ENCODE data around the gene METTL25B. TPM values are rescaled to one million over a fixed set of nuclear protein-coding genes. Genes with fewer than 3 reads are reported as not detected.

METTL25B gene
- total RNA-seq, 1 donor from 2014 or later: 41.0 TPM

DNA sequence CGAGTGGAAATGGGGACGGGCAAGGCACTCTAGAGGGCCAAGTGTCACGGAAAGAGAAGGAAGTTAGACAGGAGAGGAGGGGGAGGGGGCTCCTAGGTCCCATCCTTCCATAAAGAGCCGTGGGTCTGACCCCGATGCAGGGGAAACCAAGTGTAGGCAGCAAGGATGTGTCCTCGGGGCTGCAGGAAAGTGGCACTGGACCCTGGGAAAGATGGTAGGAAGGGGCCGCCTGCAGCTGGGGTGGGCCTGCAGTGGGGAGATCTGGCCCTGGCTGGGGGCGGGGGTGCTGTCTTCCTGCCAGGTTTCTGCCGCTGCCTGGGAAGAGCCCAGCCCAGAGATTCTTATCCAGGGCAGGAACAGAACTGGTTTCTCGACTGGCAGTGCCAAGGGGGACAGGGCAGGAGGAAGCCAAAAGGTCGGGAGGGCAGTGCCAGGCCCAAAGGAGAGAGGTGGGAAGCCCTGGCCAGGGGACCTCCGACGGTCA lies 35.8 kb upstream of the METTL25B start:
- Histone ChIP-seq H3K4me1 (peaks cover 23% of the 10 kb centered on the region), H3K27me3 (ENCODE audit: low read depth) (peaks cover 50% of the 10 kb centered on the region), H3K9me3 (no peaks in the 10 kb centered on the region), H3K27ac (no peak overlapping the region), H3K36me3 (no peaks in the 10 kb centered on the region), H3K4me3 (no peak overlapping the region)
- TF ChIP-seq, protein P1, sequence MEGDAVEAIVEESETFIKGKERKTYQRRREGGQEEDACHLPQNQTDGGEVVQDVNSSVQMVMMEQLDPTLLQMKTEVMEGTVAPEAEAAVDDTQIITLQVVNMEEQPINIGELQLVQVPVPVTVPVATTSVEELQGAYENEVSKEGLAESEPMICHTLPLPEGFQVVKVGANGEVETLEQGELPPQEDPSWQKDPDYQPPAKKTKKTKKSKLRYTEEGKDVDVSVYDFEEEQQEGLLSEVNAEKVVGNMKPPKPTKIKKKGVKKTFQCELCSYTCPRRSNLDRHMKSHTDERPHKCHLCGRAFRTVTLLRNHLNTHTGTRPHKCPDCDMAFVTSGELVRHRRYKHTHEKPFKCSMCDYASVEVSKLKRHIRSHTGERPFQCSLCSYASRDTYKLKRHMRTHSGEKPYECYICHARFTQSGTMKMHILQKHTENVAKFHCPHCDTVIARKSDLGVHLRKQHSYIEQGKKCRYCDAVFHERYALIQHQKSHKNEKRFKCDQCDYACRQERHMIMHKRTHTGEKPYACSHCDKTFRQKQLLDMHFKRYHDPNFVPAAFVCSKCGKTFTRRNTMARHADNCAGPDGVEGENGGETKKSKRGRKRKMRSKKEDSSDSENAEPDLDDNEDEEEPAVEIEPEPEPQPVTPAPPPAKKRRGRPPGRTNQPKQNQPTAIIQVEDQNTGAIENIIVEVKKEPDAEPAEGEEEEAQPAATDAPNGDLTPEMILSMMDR (IDR thresholded peaks at IDR 0.05): no peak
- ATAC-seq: peak; percentile 27 to 34
- intact Hi-C loops (cut with DNase I): no loop called here
- no peak for DNase-seq

DNA sequence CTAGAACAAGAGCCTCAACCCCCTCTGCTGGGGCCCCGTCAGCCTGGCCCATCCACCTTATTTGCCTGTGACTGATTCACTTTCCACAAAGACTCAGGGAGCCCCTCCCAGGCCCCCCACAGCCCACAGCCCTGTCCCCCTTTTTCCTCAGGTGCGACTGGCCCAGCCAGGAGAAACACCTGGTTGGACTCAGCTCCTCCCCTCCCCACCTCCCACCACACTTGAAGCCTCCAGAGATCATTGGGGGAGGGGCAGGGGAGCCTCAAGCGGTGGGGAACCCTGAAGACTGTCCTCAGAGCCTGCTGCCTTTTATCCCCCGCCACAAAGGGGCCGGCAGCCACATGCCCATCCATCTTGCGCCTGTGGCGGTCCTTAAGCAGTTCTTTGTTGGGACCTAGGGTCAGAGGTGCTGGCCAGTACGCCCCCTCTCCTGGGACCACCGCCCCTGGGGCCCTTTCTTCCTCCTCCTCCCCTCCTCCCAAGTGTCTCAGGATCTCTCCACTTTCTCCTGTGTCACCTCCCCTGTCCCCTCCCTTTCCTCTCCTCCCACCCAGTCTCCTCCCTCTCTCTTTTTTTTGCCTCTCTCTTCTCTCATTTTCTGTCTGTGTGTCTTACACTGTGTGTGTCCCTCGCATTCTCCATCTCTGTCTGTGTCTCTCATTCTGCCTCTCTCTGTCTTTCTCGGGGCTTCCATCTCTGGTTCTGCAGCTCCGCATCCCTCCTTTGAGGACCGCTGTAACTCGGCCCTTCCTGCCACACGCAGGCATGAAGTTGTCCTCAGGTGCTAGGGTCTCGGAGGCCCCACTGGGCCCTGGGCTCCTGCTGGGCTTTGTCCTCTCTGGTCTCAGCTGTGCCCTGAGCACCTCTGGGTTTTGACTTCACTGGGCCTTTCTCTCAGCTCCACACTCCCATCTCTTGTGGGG lies 35.1 kb upstream of the METTL25B start:
- no peak overlapping the region for H3K27ac ChIP-seq

DNA sequence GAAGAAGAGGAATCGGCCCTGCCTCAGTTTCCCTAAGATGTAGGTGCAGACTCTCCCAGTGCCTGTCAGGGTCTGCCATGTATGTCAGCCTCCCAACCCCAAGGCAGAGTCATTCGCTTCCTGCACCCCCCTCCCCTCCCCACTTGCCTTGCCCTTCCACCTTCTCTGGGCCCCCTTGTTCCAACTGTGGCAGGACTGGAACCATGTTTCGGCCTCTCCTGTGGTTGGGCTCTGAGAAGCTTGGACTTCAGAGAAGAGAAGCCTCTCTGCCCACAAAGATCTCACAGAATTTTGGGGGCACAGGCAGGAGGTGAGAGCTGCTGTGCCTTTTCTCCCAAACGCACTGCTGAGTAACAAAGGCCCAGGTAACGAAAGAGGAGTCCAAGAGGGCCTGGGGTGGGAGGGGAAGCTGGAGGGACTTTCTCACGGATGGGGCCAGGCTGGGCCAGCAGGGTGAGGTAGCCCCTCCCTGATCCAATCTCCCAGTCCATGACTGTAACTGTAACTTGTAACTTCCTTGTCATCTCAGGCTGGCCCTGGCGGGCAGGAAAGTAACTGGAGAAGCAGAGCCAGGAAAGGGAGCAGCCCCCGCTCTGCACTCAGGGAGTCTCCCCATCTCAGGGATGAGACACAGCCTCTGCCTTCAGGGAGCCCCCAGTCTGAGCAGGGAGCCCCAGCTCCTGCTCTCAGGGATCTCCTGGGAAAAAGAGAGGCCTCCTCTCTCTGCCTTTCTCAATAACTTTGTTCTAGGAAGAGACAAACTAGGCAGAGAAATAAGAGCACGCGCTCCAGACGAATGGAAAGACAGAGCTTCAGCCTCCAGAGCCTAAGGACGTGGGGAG lies 34.2 kb upstream of the METTL25B start:
- H3K9me3 ChIP-seq: no peaks in the 10 kb centered on the region
- peaks cover 39% of the 10 kb centered on the region for H3K27me3 ChIP-seq (ENCODE audit: low read depth)
- no peak for DNase-seq
- no peak overlapping the region for H3K27ac ChIP-seq
- ATAC-seq: no peak
- H3K36me3 ChIP-seq: no peaks in the 10 kb centered on the region
- H3K4me1 ChIP-seq: peaks cover 22% of the 10 kb centered on the region
- no peak overlapping the region for H3K4me3 ChIP-seq
- intact Hi-C loops (cut with DNase I): no loop called here
- TF ChIP-seq, protein P1 (IDR thresholded peaks at IDR 0.05): no peak

More for the DNA sequence above, 35.1 kb upstream of the METTL25B start:
- H3K4me1 ChIP-seq: peaks cover 23% of the 10 kb centered on the region
- ATAC-seq (peak; percentile 52 to 72), DNase-seq (peak; percentile 61)
- no peaks in the 10 kb centered on the region for H3K9me3 ChIP-seq
- intact Hi-C loops (cut with DNase I): no loop called here
- H3K36me3 ChIP-seq: no peaks in the 10 kb centered on the region
- no peak overlapping the region for H3K4me3 ChIP-seq
- TF ChIP-seq, protein P1 (IDR thresholded peaks at IDR 0.05): no peak
- peaks cover 47% of the 10 kb centered on the region for H3K27me3 ChIP-seq (ENCODE audit: low read depth)

DNA sequence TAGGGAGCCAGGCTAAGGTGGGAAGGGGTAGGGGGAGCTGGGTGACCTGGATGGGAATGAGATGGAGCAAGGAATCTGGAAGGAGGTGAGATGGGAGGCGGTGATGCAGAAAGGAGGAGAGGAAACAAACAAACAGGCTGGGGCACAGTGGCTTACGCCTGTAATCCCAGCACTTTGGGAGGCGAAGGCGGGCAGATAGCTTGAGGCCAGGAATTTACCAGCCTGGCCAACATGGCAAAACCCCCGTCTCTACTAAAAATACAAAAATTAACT lies 33.6 kb upstream of the METTL25B start:
- no peak for DNase-seq
- peaks cover 38% of the 10 kb centered on the region for H3K27me3 ChIP-seq (ENCODE audit: low read depth)
- H3K4me1 ChIP-seq: peaks cover 17% of the 10 kb centered on the region
- H3K36me3 ChIP-seq: no peaks in the 10 kb centered on the region
- ATAC-seq: no peak
- no peaks in the 10 kb centered on the region for H3K9me3 ChIP-seq
- intact Hi-C loops (cut with DNase I): no loop called here
- TF ChIP-seq, protein P1 (IDR thresholded peaks at IDR 0.05): no peak
- H3K27ac ChIP-seq: no peak overlapping the region
- H3K4me3 ChIP-seq: no peak overlapping the region

DNA sequence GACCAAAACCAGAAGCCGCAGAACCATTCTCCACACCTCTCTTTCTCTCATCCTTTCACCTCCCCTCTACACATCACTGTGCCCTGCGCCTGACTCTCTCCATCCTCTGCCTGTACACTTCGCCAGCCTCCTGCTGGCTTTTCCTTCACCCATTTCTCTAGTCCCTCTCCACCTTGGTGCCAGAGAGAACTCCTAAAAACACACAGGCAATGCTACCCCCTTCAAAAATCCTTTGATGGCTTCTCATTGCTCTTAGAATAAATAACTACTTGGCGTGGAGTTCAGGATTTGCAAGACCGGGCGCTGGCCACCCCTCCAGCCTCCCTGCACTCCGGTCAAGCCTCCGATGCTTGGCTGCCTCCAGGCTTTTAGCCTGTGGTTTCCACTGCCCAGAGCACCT lies 31.5 kb upstream of the METTL25B start:
- no peaks in the 10 kb centered on the region for H3K9me3 ChIP-seq
- no peak overlapping the region for H3K27ac ChIP-seq
- TF ChIP-seq, protein P1 (IDR thresholded peaks at IDR 0.05): no peak
- intact Hi-C loops (cut with DNase I): no loop called here
- peaks cover 11% of the 10 kb centered on the region for H3K4me1 ChIP-seq
- no peak for DNase-seq
- H3K27me3 ChIP-seq (ENCODE audit: low read depth): peaks cover 20% of the 10 kb centered on the region
- ATAC-seq: no peak
- no peaks in the 10 kb centered on the region for H3K36me3 ChIP-seq
- H3K4me3 ChIP-seq: no peak overlapping the region

Measured in lower lobe of right lung (tissue), 2 donors.